ENCODE results near the gene IDH3A.
A peak's percentile ranks its signal among the peaks of the same experiment; 100 is the strongest.

IDH3A gene
- 26.2 to 69.0 (median 50.6) reads per million in 17 experiments for total RNA-seq

DNA sequence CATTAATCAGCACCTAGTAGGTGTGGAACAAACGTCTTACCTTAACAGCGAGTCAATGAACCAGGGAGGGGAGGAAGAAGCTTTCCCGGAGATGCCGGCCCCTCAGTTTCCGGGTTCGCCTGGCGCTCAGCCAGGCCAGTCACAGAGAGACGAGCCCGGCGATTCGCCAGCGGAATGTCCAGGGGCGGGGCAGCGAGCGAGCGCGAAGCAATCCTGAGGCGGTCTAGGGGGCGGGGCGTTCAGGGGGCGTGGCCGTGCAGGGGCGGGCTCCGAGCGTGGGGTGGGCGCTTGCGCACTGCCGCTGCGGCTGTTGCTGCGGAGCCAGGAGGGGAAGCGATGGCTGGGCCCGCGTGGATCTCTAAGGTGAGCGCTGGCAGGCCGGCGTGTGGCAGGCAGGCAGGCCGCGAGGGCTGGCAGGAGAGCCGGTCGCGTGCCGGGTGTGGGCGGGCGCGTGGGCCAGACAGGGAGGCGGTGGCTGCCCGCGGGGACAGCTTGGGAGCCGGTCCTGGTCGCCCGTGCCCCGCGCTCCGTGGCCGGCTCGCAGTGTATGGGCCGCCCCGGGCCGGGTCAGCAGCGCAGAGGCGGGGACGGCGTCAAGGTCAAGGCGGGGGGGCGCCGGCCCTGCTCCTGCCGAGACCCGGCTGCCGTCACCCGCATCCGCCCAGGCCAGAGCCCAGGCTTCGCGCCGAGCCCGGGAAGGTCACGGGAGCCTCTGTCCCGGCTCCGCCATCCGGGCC, at the start of gene IDH3A:
IDH3A (plus strand) TSS at position 295 of the 737 bp plus-strand sequence; CDS start at position 337, 42 bp downstream.
- DNase-seq = peak; percentile 99 to 100 (median 100)

DNA sequence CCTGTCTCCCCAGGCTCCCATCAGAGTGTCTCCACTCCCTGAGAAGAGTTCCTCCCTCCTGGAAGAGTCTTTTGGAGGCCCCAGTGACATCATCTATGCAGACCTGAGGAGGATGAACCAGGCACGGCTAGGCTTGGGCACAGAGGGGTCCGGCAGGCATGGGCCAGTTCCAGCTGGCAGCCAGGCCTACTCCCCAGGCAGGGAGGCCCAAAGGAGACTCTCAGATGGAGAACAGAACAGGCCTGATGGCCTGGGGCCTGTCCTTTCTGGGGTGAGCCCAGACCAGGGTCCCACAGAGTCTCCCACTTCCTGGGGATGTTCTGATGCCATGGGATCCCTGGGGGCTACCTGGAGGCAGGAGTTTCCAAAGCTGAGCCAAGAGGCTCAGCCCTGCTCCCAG, 48.3 kb upstream of the IDH3A start:
- no peak for DNase-seq

DNA sequence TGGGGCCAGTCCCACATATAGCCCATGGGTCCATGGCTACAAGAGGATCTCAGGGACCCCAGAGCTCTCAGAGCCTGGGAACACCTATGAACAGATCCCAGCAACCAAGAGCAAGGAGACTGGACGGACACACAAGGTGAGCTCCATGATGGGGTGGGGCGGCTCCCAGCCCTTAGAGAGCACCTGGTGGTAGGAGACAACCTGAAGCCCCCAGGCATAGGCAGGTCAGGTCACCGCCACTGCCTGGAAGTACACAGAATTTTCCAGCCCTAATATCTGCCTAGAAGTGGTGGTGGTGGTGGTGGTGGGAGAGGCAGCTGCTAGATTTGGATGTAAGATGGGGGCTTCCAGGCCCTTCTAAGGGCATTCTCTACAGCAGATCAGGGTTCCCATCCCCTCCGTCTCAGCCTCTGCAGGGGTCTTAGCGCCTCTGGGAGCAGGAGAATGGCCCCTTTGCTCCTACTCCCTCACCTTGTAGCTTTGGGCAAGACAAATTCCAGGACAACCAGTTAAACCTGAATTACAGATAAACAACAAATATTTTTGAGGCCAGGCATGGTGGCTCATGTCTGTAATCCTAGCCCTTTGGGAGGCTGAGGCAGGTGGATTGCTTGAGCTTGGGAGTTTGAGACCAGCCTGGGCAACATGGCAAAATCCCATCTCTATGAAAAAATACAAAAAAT, 47.6 kb upstream of the IDH3A start:
- no peak for DNase-seq

DNA sequence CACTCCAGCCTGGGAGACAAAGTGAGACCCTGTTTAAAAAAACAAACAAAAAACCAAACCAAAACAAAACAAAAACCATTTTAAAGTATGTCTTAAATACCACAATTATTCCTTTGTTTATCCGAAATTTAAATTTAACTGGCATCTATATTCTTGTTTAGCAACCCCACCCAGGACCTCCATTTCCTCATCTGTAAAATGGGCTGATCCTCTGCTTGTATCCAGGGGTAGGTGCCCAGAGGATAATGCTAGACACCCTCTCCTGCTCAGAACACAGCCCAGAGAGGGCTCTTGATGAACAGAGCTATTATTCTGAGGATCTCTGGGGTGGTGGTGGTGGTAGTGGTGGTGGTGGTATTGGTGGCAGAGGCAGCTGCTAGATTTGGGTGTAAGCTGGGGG, 47.0 kb upstream of the IDH3A start:
- DNase-seq = no peak

DNA sequence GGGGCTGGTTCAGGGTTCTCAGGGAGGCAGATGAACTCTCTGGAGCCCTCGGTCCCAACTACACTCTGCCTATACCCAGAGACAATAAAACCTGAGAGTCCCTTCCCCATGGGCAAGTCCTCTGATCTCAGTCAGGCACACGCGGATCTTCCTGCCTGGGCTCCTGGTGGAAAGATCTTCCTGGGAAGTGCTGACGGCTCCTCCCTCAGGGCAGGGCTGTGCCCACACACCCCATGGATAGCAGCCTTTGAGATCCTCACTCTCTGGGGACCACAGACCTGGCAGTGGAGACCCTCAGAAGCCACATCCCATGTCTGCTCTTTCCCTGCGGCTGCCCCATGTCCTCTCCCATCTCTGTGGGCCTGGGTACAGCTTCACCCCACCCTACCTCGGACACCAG, 46.4 kb upstream of the IDH3A start:
- DNase-seq = no peak

DNA sequence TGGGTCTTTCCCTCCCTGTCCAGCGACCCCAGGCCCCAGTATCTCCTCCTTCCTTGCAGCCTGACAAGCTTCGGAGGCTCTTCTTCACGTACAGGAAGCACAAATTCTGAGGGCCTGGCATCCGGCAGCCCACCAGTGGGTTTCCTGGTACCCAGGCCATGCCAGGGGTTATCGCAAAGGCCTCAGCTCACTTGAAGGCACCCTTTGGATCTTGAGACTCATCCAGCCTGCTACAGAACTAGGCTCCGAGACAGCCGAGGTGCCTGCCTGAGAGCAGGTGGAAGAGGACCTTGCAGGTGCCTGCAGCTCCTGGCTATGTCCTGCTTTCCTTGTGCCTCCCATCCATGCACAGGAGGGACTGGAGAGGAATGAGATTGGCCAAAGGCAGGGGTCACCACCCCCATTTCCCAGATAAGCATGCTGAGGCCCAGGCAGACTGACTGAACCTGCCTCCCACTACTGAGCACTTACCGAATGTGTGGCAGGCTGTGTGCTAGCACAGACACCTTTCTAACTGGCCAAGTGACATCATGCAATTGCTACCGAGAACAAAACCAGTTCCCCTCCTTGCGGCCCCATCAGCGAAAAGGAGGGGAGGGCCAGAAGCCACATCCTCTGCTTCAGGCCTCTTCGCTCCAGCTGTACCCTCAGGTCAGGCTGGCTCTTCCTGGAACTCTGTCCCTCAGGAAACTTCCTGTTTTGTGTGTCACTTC, 45.6 kb upstream of the IDH3A start:
- DNase-seq = peak; percentile 27 to 60 (median 57)

DNA sequence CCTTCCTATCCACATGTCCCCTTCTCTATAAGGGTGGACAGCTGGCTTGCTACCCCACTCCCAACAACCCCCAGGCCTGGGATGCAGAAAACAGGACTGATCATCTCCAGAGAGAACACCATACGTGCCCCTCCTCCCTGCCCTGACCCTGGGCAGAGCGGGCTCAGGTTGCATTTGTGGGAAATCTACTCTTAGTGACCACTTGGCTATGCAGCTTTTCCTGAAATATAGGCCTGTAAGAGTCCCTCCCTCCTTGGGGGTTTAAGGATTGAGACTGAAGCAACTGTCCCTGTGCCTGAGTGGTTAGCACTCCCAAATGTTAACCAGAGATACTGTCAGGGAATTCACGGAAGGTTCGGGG, 45.1 kb upstream of the IDH3A start:
- DNase-seq = no peak

DNA sequence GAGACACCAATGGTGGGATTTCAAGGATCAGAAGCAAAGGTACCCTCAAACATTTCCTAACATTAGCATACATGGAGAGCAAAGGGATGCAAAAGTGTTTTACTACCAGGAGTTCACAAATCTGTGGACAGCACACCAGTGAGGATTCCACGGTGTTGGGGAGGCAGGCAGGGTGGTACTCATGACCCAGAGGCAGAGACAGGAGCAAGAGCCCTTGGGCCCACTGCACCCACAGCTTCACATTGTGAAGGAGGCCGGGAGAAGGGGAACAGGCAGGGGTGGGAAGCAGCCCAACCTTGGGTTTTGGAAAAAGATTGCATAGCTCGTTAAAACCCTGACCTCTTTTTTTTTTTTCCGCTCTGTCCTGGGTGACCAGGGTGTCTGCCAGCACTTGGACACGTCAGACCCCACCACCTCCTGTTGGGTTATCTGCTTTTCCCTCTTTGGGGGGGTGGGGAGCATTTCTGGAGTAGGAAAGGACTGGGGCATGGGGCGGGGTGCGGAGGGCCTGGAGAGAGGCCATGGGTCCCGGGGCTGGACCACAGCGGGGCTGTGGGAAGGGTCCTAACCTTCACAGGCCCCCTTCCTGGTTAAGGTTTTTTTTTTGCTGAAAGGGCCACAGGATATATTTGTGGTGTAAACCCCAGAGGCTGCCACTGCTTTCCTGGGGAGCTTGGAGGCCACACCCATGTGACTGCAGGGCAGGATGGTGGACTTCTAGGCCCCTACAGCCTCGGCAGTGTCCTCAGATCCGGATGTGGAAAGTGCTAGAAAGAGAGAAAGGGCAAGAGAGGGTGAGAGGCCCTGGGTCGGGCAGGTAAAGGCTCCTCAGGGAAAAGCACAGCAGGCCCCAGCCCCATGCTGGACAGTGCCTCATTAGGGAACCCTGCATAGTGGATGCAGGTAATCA, 44.3 kb upstream of the IDH3A start:
- DNase-seq = no peak

DNA sequence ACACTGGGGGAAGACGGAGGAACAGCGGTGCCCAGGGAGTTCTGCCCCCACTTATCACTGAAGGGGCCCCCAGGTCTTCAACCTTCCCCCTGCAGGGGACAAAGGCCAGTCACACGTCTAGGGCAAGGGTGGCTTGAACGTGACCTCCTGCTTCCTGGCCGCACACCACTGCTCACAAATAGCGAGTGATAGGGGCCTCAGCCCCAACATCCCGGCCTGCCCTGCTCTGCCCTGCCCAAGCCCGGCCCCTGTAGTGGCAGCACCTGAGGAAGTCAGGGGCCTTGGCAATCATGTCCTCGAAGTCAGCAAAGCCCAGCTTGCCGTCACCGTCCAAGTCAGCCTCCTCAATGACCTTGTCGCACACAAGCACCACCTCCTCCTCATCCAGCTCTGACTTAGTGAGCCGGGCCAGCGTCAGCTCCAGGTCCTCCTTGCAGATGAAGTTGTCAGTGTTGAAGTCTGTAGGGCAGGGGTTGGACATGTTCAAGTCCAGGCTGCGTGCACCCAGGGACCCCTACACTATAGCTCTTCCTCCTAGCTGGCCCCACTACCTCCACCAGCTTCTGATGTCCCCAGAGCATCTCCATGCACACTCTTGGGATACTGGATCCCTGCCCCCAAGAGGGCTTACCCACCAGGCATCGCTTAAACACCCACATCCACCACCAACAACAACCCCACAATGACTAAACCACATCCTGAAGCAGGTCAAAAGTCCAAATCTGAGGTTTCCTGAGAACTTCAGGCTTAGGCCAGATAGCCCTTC, 43.5 kb upstream of the IDH3A start:
- DNase-seq = peak in 1 of 4 experiments; percentile 6

DNA sequence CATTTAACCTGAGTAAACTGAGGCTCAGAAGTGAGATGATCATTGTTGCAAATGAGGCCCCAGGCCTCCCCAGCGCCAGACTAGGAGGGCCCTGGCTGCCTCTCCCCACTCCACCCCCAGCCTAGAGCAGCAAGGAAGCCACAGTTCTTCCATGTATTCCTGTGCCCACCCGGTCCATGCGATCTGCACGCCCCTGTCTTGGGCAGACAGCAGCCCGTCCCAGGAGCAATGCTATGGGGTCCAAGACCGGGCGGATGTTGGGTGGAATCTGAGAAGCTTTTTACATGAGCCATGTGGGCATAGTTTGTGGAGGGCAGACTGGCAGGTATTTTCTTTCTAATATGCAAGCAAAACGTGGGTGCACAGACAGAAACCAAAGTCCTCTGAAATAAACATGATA, 41.7 kb upstream of the IDH3A start:
- no peak for DNase-seq

DNA sequence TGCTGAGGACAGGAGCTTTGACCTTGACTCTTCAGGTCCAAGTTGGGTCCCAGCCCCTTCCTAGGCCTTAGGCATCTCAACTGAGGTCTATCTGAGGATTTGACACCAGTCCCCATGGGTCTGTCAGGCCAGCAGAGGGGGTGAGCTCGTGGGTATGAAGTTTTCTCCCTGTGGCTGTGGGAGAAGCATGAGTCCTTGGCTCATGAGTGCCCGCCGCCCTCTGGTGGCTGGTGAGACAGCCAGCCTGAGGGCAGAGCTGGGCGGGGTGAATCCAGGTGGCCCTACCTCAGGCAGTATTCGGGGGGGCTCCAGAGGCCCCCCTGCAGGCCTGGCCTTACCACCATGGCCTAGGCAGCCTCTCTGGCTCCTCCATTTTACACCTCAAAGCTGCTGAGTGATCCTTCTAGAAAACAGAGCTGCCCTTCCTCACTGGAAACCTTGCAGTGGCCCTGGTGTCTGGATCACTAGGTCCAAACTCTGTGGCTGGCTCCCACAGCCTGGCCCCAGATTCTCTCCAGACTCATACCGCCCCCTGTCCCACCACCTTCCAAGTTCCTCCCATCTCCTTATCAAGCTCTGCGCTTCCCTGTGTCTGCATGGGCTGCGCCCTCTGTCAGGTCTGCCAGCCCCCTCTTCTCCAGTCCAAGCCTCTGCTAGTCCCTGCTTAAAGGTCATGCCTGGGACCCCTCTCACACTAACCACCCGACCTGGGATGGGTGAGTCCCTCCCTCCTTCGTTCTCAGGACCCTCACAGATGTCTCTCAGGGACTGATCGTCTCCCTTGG, 40.7 kb upstream of the IDH3A start:
- peak; percentile 93 to 97 (median 95) for DNase-seq

DNA sequence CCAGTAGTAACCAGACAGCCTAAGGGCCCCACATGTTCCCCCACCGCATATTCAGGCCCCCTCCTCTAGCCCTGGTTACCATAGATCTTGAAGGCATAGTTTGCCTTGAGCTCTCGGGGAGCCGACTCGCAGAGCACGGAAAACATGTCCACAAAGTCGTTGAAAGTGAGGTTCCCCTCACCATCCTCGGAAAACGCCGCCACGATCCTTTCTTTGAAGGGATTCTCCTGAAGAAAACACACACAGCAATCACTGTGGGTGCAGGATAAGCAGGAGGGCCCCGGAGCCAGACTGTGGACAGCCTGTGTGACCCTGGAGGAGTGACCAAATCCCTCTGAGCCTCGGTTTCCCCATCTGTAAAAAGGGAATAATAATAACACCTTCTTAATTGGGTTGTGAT, 40.0 kb upstream of the IDH3A start:
- DNase-seq = no peak

DNA sequence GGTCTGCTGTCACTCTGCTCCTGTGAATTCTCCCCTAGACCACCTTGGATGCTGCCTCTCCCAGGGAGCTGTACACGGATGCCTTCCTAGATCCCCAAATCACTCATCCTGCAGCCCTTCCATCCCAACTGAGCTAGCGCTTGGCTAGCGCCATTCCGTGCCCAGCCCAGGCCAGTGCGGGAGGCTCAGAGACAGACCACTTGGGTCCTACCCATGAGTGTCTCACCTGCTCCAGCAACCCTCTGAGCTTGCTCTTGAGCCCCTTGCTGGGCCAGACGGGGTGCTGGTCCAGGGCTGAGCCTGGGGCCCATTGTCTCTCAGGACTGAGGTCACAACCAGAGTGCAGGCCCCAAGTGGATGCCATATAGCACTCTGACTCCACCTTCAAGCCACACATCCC, 39.1 kb upstream of the IDH3A start:
- DNase-seq = no peak

DNA sequence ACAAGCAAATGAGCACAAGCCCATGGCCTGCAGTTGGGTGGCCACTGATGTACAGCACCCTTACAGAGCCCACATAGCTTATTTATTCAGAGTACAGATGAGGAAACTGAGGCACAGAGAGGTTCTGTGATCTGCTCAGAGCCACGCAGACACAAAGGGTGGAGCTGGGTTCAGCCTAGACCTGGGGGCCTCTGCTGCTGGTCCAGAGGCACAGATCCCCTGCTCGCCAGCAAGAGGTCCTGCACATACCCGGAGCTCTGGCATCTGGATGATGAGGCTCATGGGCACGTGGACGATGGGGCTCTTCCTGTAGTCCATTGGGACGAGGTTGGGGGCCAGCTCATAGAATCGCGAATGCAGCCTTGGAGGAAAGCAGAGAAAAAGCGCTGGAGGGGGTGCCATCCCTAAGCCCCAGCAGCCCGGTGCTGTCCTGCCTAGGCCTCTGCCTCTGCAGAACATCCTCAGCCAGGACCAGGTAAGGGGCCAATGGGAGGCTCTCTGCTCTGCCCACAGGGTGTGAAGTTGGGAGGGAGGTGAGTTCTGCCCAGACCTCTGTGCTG, 38.2 kb upstream of the IDH3A start:
- no peak for DNase-seq

DNA sequence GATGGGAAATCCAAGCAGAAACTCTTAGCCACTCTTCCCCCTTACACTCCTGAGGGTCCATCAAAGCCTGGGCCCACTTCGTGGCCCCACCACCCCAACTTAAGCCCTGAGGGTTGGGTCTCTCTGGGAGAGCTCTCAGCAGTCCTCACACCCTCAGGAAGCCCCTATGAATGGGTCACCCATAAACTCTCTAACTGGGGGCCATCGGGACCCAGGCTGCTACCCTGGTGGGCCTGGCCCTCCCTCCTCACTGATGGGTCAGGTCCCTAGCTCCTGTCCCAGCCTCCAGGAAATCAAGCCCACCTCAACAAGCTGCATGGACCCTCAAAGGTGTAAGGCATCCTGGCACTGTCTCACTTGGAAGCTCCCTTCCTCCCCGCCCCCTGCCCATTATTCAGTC, 37.4 kb upstream of the IDH3A start:
- DNase-seq = no peak

DNA sequence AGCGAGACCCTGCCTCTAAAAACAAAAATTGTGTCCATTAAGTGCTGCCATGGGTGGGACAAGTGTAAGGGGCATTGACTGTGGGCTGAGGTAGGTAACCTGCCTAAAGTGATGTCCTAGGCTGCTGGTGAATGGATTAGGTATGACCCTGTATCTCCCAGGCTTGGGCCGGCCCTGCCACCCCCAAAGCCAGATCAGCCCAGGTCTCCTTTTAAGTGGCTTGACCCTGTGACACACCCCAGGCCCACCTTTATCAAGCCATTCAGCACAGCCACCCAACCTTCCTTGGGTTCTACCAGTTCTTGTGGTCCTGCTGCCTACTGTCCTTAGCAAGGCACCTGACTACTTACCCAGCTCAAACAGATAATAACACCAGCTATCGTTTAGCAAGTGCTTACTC, 36.6 kb upstream of the IDH3A start:
- DNase-seq = no peak

DNA sequence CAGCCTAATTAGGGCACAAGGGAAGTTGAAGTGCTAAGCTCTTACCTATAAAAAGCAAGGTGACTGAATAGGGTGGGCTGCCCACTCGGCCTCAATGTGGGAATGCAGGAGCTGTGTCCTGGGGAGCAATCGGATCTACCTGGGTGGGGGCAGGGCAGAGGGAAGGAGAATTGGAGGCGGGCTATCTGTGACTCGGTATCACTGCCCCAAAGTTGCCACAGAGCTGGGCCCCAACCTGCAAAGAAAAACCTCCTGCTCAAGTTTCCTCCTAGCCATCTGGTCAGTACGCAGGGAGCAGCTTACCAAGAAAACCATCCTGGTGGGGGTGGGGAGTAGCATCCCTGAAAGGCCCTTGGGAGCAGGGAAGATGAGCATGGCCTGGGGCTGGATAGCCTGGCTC, 28.6 kb upstream of the IDH3A start:
- no peak for DNase-seq

DNA sequence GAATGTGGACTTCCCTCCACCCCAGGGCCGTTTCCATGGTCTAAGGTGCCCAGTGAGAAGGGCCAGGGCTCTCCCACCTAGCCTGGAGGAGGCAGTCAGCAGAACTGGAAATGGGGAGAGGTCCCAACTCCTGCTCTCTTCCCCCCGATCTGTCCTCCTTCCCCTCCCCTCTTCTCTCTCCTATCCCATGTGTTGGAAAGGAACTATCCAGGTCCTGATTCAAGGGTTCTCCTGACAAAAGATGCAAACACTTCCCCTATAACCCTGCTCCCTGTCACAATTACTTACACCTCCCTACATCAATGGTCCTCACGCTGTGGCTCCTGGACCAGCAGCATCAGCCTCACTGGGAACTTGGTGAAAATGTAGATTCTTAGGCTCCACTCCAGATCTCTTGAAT, 23.9 kb upstream of the IDH3A start:
- no peak for DNase-seq

DNA sequence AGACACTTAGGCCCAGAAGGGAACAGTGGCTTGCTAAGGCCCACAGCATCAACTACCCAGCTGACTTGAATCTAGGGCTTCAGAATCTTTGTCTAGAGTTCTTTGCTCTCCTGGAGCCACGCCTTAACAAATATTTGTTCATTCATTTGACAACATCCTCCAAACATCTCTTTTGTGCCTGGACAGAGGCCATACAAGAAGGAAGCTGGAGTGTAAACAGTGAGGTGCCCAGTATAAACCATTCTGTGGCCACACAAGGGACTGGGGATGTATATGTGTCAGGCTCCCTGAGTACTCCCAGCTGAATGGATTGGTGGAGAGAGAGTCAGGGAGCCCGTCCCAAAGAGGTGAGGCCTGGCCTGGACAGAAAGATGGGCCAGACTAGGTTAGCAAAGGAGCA, 21.3 kb upstream of the IDH3A start:
- DNase-seq = no peak

DNA sequence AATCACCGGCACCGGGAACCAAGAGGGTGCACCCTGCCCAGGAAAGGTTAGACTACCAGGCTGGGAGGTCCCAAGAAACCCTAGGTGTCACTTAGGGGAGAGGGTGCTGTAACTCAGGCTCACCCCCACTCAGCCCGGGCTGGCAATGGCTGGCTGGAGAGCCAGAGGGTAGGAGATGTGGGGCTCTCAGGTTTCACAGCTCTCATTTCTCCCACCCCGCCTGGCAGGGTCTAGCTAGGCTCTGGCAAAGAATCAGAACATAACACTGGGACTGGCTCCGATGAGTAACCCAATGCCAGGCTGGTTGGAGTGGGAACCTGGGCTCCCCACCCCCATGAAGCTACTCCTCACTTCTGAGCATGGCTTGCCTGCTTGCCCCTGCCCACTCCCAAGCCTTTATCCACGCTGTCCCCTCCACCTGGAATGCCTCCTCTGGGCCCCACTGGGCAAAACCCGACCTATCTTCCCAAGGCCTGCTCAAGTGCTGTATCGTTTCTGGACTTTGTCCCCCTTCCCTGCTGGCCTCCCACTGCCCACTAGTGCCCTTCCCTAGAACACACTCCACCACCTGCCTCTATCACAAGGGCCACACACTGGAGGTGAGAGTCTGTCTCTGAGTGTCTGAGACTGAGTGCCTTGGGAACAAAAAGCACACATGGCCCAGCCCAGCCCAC, 19.9 kb upstream of the IDH3A start:
- no peak for DNase-seq

Data from suppressor macrophage (primary cell).